ENCODE data around the gene ULBP2. TPM values are rescaled to one million over a fixed set of nuclear protein-coding genes. Genes with fewer than 3 reads are reported as not detected.

The ULBP2 gene
- polyA plus RNA-seq, 2 of the 4 experiments (the other 2 are of a cell fraction), result 2.7 to 4.5 TPM

DNA sequence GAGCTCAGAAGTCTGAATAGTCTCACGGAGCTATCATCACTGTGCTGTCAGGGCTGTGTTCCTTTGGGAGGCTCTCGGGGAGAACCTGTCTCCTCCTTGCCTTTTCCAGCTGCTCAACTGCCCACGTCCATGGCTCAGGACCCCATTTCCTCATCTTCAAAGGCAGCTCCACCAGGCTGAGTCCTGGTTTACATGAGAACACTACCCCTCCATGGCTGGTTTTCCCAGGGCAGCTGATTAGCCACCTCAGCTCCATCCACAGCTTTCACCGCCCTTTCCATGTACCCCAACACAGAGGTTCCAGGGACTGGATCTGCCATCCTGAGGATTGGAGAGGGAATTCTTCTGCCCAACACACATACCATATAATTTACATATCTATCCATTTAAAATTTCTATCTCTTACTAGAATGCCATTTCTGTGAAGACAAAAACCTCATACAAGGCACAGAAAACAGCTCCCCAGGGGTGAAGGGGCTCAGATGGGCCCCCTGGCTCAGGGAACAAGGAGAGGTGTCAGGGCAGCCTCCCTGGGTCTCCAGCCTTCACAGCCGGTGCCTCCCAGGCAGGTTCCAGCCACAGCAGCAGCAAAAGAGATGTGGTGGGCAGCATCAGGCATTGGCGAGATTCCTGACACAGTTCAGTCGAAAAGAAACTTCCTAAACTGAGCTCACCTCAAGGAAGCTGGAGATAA is 41.7 kb upstream of the ULBP2 start:
- TF ChIP-seq E2F6 (IDR thresholded peaks at IDR 0.05; ENCODE audit: borderline replicate concordance, low read depth), result no peak
- TF ChIP-seq POLR2A (IDR thresholded peaks at IDR 0.05; ENCODE audit: low read length), result no peak
- TF ChIP-seq NR3C1 (IDR thresholded peaks at IDR 0.05), result no peak
- TF ChIP-seq GATA3 (IDR thresholded peaks at IDR 0.05; ENCODE audit: borderline replicate concordance), result no peak
- no peak for TF ChIP-seq HOXA7 (CRISPR knock-in tag; IDR thresholded peaks at IDR 0.05)
- TF ChIP-seq RNF2 (IDR thresholded peaks at IDR 0.05; ENCODE audit: borderline replicate concordance, low read depth), result no peak
- no peak for TF ChIP-seq ZC3H11A (IDR thresholded peaks at IDR 0.05)
- no peak for TF ChIP-seq HOXB5 (CRISPR knock-in tag; IDR thresholded peaks at IDR 0.05)
- TF ChIP-seq BHLHE40 (IDR thresholded peaks at IDR 0.05; ENCODE audit: low read depth, low read length), result no peak
- Histone ChIP-seq H3K4me1 (peaks cover 34% of the 10 kb centered on the region), H3K9me3 (no peaks in the 10 kb centered on the region), H3K4me2 (no peak overlapping the region), H3K4me3 (no peak overlapping the region), H3K27ac (0 out of 6 replicates have a peak overlapping the region, but pooled peaks of 1 of the 2 experiments have one; percentile 26)
- no peak for FAIRE-seq
- CTCF ChIA-PET, result interaction anchor here (1.1 to 1.4 kb wide), 4 partner anchors 11 to 65 kb away, joined by 3 to 4 read pairs (median 4); no protein-coding TSS in a partner anchor
- DNase-seq (ENCODE audit: low read depth in 1 of 2, low spot score in 1 of 2), result no peak
- POLR2A ChIA-PET, result no interaction called here
- 73% methylated on average over 7 of the region's 7 CpGs for WGBS (ENCODE audit: missing lambda C conversion rate)
- ATAC-seq, result no peak

GRCh38 chr6:149900620-149901443 is 41.0 kb upstream of the ULBP2 start:
- Histone ChIP-seq H3K4me3 (no peak overlapping the region), H3K9me3 (no peaks in the 10 kb centered on the region), H3K4me2 (no peak overlapping the region), H3K4me1 (peaks cover 27% of the 10 kb centered on the region), H3K27ac (0 out of 6 replicates have a peak overlapping the region, but pooled peaks of 1 of the 2 experiments have one; percentile 26)
- no peak for DNase-seq (ENCODE audit: low read depth in 1 of 2, low spot score in 1 of 2)
- TF ChIP-seq RAD21 (conservative IDR thresholded peaks at IDR 0.05 in 1 of 2, IDR thresholded peaks at IDR 0.05 in 1 of 2), result no peak
- no peak for TF ChIP-seq EP300 (IDR thresholded peaks at IDR 0.05)
- TF ChIP-seq CHD4 (IDR thresholded peaks at IDR 0.05; ENCODE audit: borderline replicate concordance), result no peak
- TF ChIP-seq CEBPB (IDR thresholded peaks at IDR 0.05), result no peak
- no peak for TF ChIP-seq KDM1A (IDR thresholded peaks at IDR 0.05; ENCODE audit: low read depth)
- TF ChIP-seq MAFK (IDR thresholded peaks at IDR 0.05; ENCODE audit: partially characterized antibody), result no peak
- no peak for TF ChIP-seq NFE2L2 (conservative IDR thresholded peaks at IDR 0.05; ENCODE audit: low read length)
- TF ChIP-seq RNF2 (IDR thresholded peaks at IDR 0.05; ENCODE audit: borderline replicate concordance, low read depth), result no peak
- TF ChIP-seq, protein P1, sequence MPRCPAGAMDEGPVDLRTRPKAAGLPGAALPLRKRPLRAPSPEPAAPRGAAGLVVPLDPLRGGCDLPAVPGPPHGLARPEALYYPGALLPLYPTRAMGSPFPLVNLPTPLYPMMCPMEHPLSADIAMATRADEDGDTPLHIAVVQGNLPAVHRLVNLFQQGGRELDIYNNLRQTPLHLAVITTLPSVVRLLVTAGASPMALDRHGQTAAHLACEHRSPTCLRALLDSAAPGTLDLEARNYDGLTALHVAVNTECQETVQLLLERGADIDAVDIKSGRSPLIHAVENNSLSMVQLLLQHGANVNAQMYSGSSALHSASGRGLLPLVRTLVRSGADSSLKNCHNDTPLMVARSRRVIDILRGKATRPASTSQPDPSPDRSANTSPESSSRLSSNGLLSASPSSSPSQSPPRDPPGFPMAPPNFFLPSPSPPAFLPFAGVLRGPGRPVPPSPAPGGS (IDR thresholded peaks at IDR 0.05), result no peak
- TF ChIP-seq SREBF2 (IDR thresholded peaks at IDR 0.05), result no peak
- TF ChIP-seq NPAS2 (CRISPR knock-in tag; IDR thresholded peaks at IDR 0.05; ENCODE audit: borderline replicate concordance), result no peak
- no peak for TF ChIP-seq ZFP36 (IDR thresholded peaks at IDR 0.05; ENCODE audit: borderline replicate concordance, partially characterized antibody)
- no peak for TF ChIP-seq CHD2 (IDR thresholded peaks at IDR 0.05; ENCODE audit: low read length, partially characterized antibody)
- no peak for TF ChIP-seq KDM5A (IDR thresholded peaks at IDR 0.05)
- TF ChIP-seq CBX2 (IDR thresholded peaks at IDR 0.05; ENCODE audit: borderline replicate concordance, low read depth), result no peak
- FAIRE-seq, result no peak
- CTCF ChIA-PET, result interaction anchor here (0.6 to 1.3 kb wide), 3 partner anchors 12 to 171 kb away, joined by 3 to 4 read pairs (median 3); no protein-coding TSS in a partner anchor
- POLR2A ChIA-PET, result no interaction called here
- no peak for ATAC-seq
- WGBS (ENCODE audit: missing lambda C conversion rate), result 89% methylated on average over 10 of the region's 11 CpGs
